ENCODE data around the gene ADARB1. TPM values are rescaled to one million over a fixed set of nuclear protein-coding genes. Genes with fewer than 3 reads are reported as not detected.

ADARB1 gene
- total RNA-seq, 1 donor from 2014 or later = 25.9 TPM

DNA sequence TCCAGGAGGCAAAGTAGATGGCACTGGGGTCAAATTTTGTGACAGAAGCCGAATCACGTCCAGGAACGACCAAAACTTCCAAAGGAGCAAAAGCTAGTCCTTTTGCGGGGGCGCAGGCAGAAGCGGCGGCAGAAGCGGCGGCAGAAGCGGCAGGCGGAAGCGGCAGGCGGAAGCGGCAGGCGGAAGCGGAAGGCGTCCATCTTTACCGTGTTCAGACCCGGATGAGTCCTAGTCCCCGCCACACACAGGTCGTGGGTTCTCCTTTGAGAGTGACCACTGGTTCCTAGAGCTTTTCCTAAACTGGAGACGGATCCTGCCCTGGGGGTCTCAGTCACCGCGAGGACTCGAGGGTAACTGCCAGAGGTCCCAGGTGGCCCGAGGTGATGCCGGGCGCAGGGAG is 159.7 kb downstream of the ADARB1 start:
- Mint-ChIP-seq H3K9me3 (no peaks in the 10 kb centered on the region), H3K36me3 (ENCODE audit: low read depth) (no peaks in the 10 kb centered on the region), H3K4me1 (ENCODE audit: low read depth) (peaks cover 4% of the 10 kb centered on the region), H3K27ac (no peak overlapping the region), H3K4me3 (no peak overlapping the region), H3K27me3 (ENCODE audit: insufficient read depth) (peaks cover 42% of the 10 kb centered on the region)
- intact Hi-C loops (cut with micrococcal nuclease) = no loop called here
- DNase-seq (ENCODE audit: low spot score) = no peak

DNA sequence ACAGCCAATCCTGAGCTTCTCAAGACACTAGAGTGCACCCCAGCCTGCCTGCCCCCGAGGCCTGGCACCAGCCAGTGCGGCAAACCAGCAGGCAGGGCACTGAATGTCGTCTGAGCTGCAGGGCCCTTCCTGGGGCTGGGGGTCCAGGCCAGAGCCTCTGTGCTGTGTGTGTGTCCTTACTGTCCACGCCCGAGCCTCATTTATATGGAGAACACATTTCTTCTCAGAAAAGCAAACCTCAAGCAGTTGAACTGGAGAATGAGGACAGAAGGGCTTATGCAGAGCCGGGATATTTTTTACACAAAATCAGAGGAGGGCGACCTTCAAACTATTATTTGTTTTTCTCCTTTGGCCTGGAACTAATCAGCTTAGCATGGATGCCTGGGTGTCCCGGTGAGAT is 160.6 kb downstream of the ADARB1 start:
- DNase-seq (ENCODE audit: low spot score) = no peak
- Mint-ChIP-seq H3K4me1 (ENCODE audit: low read depth) (peaks cover 4% of the 10 kb centered on the region), H3K36me3 (ENCODE audit: low read depth) (no peaks in the 10 kb centered on the region), H3K9me3 (no peaks in the 10 kb centered on the region), H3K4me3 (no peak overlapping the region), H3K27ac (no peak overlapping the region), H3K27me3 (ENCODE audit: insufficient read depth) (peaks cover 47% of the 10 kb centered on the region)
- intact Hi-C loops (cut with micrococcal nuclease) = no loop called here

DNA sequence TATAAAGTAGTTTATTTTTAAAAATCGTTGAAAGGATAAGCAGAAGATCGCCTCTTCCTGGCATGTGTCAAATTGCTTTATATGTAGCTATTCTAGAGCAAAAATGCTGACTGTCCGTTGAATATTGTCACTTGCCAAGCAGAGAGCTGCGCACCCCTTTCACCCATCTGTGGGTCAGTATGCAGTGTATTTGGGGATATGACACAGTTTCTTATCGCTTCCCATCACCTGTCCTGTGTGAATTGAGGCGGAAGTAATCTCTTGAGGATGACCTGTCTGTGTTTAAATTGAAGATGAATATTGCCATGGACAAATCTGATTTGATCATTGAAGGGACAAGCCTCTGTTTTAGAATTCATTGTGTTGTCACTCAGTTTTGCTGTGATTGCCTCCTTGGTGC is 161.1 kb downstream of the ADARB1 start:
- H3K4me3 Mint-ChIP-seq = no peak overlapping the region
- no peaks in the 10 kb centered on the region for H3K9me3 Mint-ChIP-seq
- H3K27me3 Mint-ChIP-seq (ENCODE audit: insufficient read depth) = peaks cover 50% of the 10 kb centered on the region
- peaks cover 4% of the 10 kb centered on the region for H3K4me1 Mint-ChIP-seq (ENCODE audit: low read depth)
- no peaks in the 10 kb centered on the region for H3K36me3 Mint-ChIP-seq (ENCODE audit: low read depth)
- DNase-seq (ENCODE audit: low spot score) = no peak
- intact Hi-C loops (cut with micrococcal nuclease) = no loop called here
- no peak overlapping the region for H3K27ac Mint-ChIP-seq

DNA sequence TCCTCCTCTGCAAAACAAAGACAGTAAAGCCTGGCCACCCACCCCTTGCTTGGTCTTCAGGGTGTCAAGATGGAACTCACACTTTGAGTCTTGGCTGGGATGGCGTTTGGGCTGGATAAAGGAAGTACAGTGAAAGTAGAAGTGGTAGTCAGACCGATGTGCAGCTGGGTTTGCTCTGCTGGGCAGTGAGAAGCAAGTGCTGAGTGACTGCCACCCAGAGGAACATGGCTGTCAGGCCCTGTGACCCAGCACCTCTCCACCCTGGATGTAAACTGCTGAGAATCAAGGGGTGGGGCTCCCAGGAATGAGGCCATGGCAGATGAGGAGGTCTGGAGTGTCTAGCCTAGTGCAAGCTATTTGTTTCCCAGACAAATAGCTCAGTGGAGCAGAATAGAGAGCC is 162.1 kb downstream of the ADARB1 start:
- Mint-ChIP-seq H3K27ac (no peak overlapping the region), H3K9me3 (peaks cover 8% of the 10 kb centered on the region), H3K27me3 (ENCODE audit: insufficient read depth) (peaks cover 57% of the 10 kb centered on the region), H3K4me3 (no peak overlapping the region), H3K36me3 (ENCODE audit: low read depth) (no peaks in the 10 kb centered on the region), H3K4me1 (ENCODE audit: low read depth) (peaks cover 4% of the 10 kb centered on the region)
- no peak for DNase-seq (ENCODE audit: low spot score)
- intact Hi-C loops (cut with micrococcal nuclease) = no loop called here

DNA sequence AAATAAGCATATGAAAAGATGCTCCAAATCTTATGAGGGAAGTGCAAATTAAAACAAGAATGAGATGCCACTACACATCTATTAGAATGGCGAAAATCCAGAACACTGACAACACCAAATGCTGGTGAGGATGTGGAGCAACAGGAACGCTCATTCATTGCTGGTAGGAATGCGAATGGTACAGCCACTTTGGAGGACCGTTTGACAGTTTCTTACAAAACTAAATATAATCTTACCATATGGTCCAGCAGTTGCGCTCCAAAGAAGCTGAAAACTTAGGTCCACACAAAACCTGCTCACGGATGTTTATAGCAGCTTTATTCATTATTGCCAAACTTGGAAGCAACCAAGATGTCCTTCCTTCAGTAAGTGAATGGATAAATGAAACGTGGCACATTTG is 163.0 kb downstream of the ADARB1 start:
- intact Hi-C loops (cut with micrococcal nuclease) = no loop called here
- H3K4me1 Mint-ChIP-seq (ENCODE audit: low read depth) = peaks cover 4% of the 10 kb centered on the region
- H3K27ac Mint-ChIP-seq = no peak overlapping the region
- H3K36me3 Mint-ChIP-seq (ENCODE audit: low read depth) = no peaks in the 10 kb centered on the region
- no peak overlapping the region for H3K4me3 Mint-ChIP-seq
- no peak for DNase-seq (ENCODE audit: low spot score)
- peaks cover 55% of the 10 kb centered on the region for H3K27me3 Mint-ChIP-seq (ENCODE audit: insufficient read depth)
- H3K9me3 Mint-ChIP-seq = peaks cover 17% of the 10 kb centered on the region

DNA sequence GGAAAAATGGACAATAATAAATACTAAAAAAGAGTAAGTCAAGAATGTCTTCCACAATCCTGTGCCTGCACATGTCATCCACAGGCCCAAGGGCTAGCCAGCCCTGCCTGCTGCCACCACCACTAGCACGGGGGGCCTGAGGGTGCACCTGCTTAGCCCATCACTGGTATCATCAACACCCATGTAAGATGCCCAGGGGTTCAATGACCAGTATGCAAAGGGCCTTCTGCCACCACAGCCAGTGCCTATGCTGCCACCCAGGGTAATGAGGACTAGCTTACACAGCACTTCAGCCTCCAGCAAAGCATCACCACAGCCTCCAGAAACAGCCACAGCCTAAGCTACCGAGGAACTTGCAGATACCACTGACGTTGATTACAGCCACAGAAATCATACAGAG is 167.0 kb downstream of the ADARB1 start:
- intact Hi-C loops (cut with micrococcal nuclease) = no loop called here

DNA sequence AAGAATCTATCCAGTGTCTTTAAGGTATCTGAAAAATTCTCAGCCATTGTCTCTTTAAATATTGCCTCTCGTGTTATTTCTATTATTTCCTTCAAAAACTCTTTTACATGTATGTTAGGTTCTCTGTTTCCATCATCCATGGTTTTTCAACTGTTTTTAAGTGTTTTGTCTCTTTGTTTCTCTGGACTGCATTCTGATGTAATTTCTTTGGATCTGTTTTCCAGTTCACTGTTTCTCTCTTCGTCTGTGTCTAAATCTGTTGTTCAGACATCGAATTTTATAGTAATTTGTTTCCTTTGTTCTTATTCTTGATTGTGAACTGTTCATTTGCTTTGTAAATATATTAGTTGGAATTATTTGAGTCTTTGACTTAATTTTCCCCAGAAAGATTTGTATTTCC is 169.2 kb downstream of the ADARB1 start:
- intact Hi-C loops (cut with micrococcal nuclease) = no loop called here
- H3K4me3 Mint-ChIP-seq = no peak overlapping the region
- H3K4me1 Mint-ChIP-seq (ENCODE audit: low read depth) = no peaks in the 10 kb centered on the region
- DNase-seq (ENCODE audit: low spot score) = no peak
- peaks cover 32% of the 10 kb centered on the region for H3K27me3 Mint-ChIP-seq (ENCODE audit: insufficient read depth)
- peaks cover 33% of the 10 kb centered on the region for H3K9me3 Mint-ChIP-seq
- H3K27ac Mint-ChIP-seq = no peak overlapping the region
- no peaks in the 10 kb centered on the region for H3K36me3 Mint-ChIP-seq (ENCODE audit: low read depth)

More for the DNA sequence above, 167.0 kb downstream of the ADARB1 start:
- H3K4me3 Mint-ChIP-seq = no peak overlapping the region
- DNase-seq (ENCODE audit: low spot score) = no peak
- peaks cover 4% of the 10 kb centered on the region for H3K4me1 Mint-ChIP-seq (ENCODE audit: low read depth)
- no peak overlapping the region for H3K27ac Mint-ChIP-seq
- H3K9me3 Mint-ChIP-seq = peaks cover 33% of the 10 kb centered on the region
- H3K36me3 Mint-ChIP-seq (ENCODE audit: low read depth) = no peaks in the 10 kb centered on the region
- H3K27me3 Mint-ChIP-seq (ENCODE audit: insufficient read depth) = peaks cover 44% of the 10 kb centered on the region

DNA sequence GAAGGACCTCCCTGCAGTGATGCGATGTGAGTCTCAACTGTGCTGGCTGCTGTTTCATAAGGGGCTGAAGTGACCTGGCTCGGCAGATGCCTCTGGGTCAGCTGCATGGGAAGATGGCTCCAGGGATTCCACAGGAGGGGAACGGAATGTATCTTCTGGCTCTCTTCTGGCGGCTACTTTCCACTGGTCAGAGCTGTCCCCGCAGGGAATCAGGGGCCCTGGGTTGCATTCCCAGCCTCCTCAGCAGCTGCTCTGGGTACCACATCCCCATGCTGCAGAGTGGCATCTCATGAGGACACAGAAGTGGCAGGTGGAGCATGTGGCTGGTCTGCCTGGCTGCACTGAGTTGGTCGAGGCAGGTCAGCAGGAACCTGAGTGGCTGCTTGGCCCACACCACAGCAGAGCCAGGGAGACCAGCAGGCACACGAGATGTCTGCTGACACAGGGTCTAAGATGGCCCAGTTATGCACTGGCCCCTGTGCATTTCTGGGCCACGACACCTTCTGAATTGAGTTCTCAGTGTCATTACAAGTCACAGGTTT is 170.5 kb downstream of the ADARB1 start:
- Mint-ChIP-seq H3K4me3 (no peak overlapping the region), H3K27me3 (ENCODE audit: insufficient read depth) (peaks cover 32% of the 10 kb centered on the region), H3K9me3 (peaks cover 33% of the 10 kb centered on the region), H3K27ac (no peak overlapping the region), H3K36me3 (ENCODE audit: low read depth) (no peaks in the 10 kb centered on the region), H3K4me1 (ENCODE audit: low read depth) (no peaks in the 10 kb centered on the region)
- intact Hi-C loops (cut with micrococcal nuclease) = no loop called here
- no peak for DNase-seq (ENCODE audit: low spot score)

DNA sequence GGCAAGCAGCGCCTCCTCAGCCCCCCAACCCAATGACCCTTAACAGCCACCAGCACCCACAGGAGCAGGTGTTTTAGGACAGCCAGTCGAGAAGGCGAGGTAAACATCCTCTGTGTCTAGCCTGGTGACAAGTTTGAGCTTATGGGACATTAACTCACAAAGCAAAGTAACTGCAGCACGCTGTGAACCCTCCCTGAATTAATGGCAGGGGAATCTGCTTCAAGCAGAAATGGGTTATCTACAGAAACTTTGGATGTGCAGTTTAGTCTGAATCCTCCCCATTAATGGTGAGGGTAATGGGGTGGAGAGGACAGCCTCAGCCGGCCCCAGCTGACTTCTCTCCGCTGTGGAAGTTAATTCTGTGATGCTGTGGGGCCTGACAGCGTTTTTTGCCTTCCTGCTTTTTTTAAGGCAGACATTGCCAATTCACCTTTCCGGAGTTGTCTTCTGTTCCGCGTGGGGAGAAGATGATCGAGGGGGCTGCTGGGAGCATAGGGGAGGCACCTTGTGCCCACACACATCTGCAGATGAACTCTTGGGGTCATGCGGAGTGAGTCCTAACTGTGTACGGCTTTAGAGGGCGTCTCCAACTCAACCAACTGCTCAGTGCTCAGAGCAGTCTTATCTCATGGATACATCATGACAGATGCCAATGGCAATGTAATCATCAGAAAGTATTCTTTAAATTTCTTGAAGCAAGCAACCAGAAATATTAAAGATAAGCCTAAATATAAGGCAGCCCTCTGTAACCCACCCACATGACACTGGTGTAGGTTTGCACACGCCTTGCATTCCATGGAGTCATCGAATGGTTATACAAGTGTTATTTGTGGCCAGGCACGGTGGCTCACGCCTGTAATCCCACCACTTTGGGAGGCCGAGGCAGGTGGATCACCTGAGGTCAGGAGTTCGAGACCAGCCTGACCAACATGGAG is 172.3 kb downstream of the ADARB1 start:
- Mint-ChIP-seq H3K27me3 (ENCODE audit: insufficient read depth) (peaks cover 22% of the 10 kb centered on the region), H3K27ac (no peak overlapping the region), H3K4me1 (ENCODE audit: low read depth) (no peaks in the 10 kb centered on the region), H3K4me3 (no peak overlapping the region), H3K36me3 (ENCODE audit: low read depth) (no peaks in the 10 kb centered on the region), H3K9me3 (peaks cover 24% of the 10 kb centered on the region)
- intact Hi-C loops (cut with micrococcal nuclease) = no loop called here
- no peak for DNase-seq (ENCODE audit: low spot score)

DNA sequence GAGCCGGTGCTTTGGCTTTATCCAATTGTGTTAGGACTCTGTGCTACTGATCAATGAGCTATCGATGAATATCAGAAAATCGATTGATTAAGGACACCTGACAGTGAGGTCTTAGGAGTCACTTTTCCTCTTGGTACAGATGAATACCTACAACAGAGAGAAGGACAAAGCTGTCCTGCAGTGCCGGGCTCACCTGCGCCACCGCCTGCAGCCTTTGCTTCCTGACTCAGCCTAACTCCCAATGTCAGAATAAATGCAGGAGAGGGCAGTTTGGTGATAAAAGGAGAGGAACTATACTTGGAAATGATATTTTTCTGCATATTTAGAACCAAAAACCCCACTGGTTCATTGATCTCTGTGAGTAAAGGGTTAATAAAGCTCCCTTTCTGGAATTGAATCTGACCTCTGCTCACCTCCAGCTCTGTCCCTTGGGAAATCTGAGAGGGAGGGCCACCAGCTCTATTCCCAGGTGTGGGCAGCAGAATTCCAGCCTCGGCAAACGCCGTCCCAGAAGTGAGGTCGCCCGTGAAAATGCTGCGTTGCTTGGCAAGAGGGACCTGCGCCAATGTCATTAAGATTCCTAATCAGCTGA is 174.0 kb downstream of the ADARB1 start:
- Mint-ChIP-seq H3K27me3 (ENCODE audit: insufficient read depth) (peaks cover 19% of the 10 kb centered on the region), H3K4me1 (ENCODE audit: low read depth) (no peaks in the 10 kb centered on the region), H3K27ac (no peak overlapping the region), H3K9me3 (peaks cover 13% of the 10 kb centered on the region), H3K36me3 (ENCODE audit: low read depth) (no peaks in the 10 kb centered on the region), H3K4me3 (no peak overlapping the region)
- intact Hi-C loops (cut with micrococcal nuclease) = no loop called here
- no peak for DNase-seq (ENCODE audit: low spot score)

DNA sequence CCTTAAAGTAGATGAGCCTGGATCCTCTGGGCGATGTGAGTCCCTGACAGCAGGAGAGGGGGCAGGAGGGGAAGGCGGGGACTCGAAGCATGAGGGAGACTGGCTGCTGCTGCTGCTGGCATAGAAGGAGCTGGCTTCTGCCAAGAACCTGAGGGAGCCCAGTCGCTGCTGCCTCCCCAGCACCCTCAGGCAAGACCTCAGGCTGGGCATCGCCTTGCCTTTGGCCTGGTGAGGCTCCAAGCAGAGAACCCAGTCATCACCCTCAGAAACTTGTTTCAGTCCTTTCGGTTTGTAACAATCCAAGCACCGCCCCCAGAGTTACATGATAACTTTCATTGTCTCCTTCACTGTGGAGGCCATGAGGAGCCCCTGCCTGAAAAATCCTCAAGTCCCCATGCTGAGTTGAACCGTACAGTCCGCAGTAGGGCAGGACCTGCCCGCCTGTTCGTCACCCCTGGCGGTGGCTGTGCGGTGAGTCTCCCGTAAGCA is 174.6 kb downstream of the ADARB1 start:
- Mint-ChIP-seq H3K9me3 (peaks cover 7% of the 10 kb centered on the region), H3K4me3 (no peak overlapping the region), H3K4me1 (ENCODE audit: low read depth) (no peaks in the 10 kb centered on the region), H3K27ac (no peak overlapping the region), H3K36me3 (ENCODE audit: low read depth) (no peaks in the 10 kb centered on the region), H3K27me3 (ENCODE audit: insufficient read depth) (peaks cover 19% of the 10 kb centered on the region)
- intact Hi-C loops (cut with micrococcal nuclease) = no loop called here
- DNase-seq (ENCODE audit: low spot score) = no peak

DNA sequence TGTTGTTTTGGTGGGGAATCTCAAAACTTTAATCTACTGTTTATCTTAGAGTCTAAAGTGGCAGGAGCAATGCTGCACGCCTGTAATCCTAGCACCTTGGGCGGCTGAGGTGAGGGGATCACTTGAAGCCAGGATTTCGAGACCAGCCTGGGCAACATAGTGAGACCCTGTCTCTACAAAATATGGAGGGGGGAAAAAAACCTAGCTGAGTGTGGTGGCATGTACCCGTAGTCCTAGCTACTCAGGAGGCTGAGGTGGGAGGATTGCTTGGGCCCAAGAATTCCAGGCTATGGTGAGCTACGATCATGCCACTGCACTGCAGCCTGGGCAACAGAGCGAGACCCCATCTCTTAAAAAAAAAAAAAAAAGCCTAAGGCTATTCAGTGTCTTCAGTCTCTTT is 175.2 kb downstream of the ADARB1 start:
- intact Hi-C loops (cut with micrococcal nuclease) = no loop called here
- Mint-ChIP-seq H3K9me3 (peaks cover under 1% of the 10 kb centered on the region), H3K36me3 (ENCODE audit: low read depth) (no peaks in the 10 kb centered on the region), H3K27me3 (ENCODE audit: insufficient read depth) (peaks cover 22% of the 10 kb centered on the region), H3K4me1 (ENCODE audit: low read depth) (peaks cover 5% of the 10 kb centered on the region), H3K4me3 (no peak overlapping the region), H3K27ac (no peak overlapping the region)
- DNase-seq (ENCODE audit: low spot score) = no peak

DNA sequence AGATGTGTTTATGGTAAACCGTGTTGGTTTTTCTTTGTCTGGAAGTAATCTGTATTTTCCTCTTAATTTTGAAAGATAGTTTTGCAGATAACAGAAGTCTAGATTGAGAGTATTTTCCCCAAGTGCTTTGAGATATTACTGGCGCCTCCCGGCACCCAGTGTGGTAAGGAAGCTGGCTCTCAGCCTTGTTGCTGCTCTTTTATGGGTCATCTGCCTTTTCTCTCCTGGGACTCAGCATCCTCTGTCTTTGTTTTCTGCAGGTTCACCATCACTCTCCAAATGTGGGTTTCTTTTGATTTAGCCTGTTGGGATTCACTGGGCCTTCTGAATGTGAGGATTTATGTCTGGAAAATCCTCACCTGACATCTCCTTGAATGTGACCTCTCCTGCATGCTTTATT is 175.9 kb downstream of the ADARB1 start:
- H3K27me3 Mint-ChIP-seq (ENCODE audit: insufficient read depth) = peaks cover 27% of the 10 kb centered on the region
- H3K4me3 Mint-ChIP-seq = no peak overlapping the region
- no peak for DNase-seq (ENCODE audit: low spot score)
- H3K9me3 Mint-ChIP-seq = no peaks in the 10 kb centered on the region
- peaks cover 9% of the 10 kb centered on the region for H3K4me1 Mint-ChIP-seq (ENCODE audit: low read depth)
- no peak overlapping the region for H3K27ac Mint-ChIP-seq
- intact Hi-C loops (cut with micrococcal nuclease) = no loop called here
- H3K36me3 Mint-ChIP-seq (ENCODE audit: low read depth) = no peaks in the 10 kb centered on the region

Data from activated T-helper 1 cell treated with anti-CD3 and anti-CD28 coated beads, Interleukin-12 subunit alpha, Interleukin-12 subunit beta, Interleukin-2, Interleukin-4 antibody, amounts not matched to agents 30 ng/mL and 10 ng/mL and 1 ng/mL, durations not matched to agents 14 hours and 24 hours and 36 hours (primary cell).